PFSK-1 (cell line): ENCODE results near the gene ZMYND11.

Experiments used
- FOXP2 ChIP-seq: optimal IDR thresholded peaks from 2 replicates; pipeline ENCODE3; 2011; ENCODE audit warnings: borderline replicate concordance, control low read depth, inconsistent platforms; ENCODE audit not compliant: insufficient read depth; ENCODE audit errors: extremely low read length, extremely low read depth
- POLR2AphosphoS5 ChIP-seq: IDR thresholded peaks from 2 replicates; pipeline ENCODE4 v1.6.1; 2012; ENCODE audit warnings: low read depth, mild to moderate bottlenecking, control low read depth, low read length, moderate library complexity
- REST ChIP-seq, 2 experiments: IDR thresholded peaks; 2 replicates each; pipeline versions ENCODE4 v1.6.1 to v1.8.0; 2011 to 2012; ENCODE audit warnings: low read depth in 2 of 2, low read length in 2 of 2, control low read depth in 1 of 2, inconsistent platforms in 1 of 2, mild to moderate bottlenecking in 1 of 2, moderate library complexity in 1 of 2; ENCODE audit not compliant: insufficient read depth in 1 of 2
- SIN3A ChIP-seq: IDR thresholded peaks from 2 replicates; pipeline ENCODE4 v1.6.1; 2012; ENCODE audit warnings: mild to moderate bottlenecking, low read length, moderate library complexity, borderline replicate concordance; ENCODE audit not compliant: insufficient read depth
- TAF1 ChIP-seq: IDR thresholded peaks from 2 replicates; pipeline ENCODE4 v1.6.1; 2012; ENCODE audit warnings: low read length, control low read depth, borderline replicate concordance; ENCODE audit not compliant: insufficient read depth

Gene ZMYND11

DNA sequence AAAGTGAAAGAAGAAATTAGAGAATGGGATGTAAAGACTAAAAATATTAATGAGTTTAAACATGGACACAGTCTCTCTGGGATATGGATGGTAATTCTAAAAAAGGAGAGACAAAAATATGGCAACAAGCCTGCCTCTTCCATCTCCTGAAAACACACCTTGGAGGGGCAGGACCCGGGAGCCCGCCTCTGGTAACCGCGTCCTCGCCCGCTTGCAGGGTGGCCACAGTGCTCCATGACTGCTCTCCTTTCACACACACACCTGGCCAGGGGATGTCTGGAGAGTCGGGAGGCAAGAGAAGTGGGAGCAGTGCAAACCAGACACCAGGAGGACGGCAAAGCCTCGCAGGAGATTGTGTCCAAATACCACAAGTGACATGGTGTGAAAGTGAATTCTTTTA lies 166.3 kb downstream of the ZMYND11 start:
- no peak for TF ChIP-seq POLR2AphosphoS5
- no peak for TF ChIP-seq SIN3A
- no peak for TF ChIP-seq TAF1
- no peak for TF ChIP-seq FOXP2
- no peak for TF ChIP-seq REST (IDR thresholded peaks at IDR 0.05; ENCODE audit: insufficient read depth in 1 of 2, low read depth in 2 of 2, low read length in 2 of 2)
